Fibroblast of lung (primary cell): ENCODE measurements around the gene ALDH3A1. TPM values are rescaled to one million over a fixed set of nuclear protein-coding genes. Genes with fewer than 3 reads are reported as not detected.
A peak's percentile ranks its signal among the peaks of the same experiment; 100 is the strongest.
"Not testable (repeated sequence)": the region's sequence is repeated elsewhere in the genome, so short reads cannot be mapped to it uniquely, and the experiment has no call there.

ENCODE experiments used
- DNase-seq, 2 donors: peaks; one replicate each; pipeline versions ENCODE4 v3.0.0 to v3.0.0-alpha.2; 2010; ENCODE audit warnings: low read depth in 2 of 2
- H2AFZ ChIP-seq: 2 replicates; pipeline ENCODE4 v1.5.1; 2012; ENCODE audit warnings: low read length, control low read depth, inconsistent platforms
- H3K27ac ChIP-seq: 2 replicates; pipeline ENCODE4 v1.5.1; 2011; ENCODE audit warnings: low read length, control low read depth; ENCODE audit not compliant: insufficient read depth
- H3K27me3 ChIP-seq: 2 replicates; pipeline ENCODE4 v1.5.1; 2011; ENCODE audit warnings: mild to moderate bottlenecking, low read length; ENCODE audit not compliant: control insufficient read depth, insufficient read depth
- H3K36me3 ChIP-seq: 2 replicates; pipeline ENCODE4 v1.5.1; 2011; ENCODE audit warnings: low read length; ENCODE audit not compliant: control insufficient read depth, insufficient read depth
- H3K4me1 ChIP-seq: 2 replicates; pipeline ENCODE4 v1.5.1; 2011; ENCODE audit warnings: low read length; ENCODE audit not compliant: control insufficient read depth, insufficient read depth; ENCODE audit errors: extremely low read depth
- H3K4me2 ChIP-seq: 2 replicates; pipeline ENCODE4 v1.5.1; 2011; ENCODE audit warnings: low read length, control low read depth; ENCODE audit not compliant: insufficient read depth; ENCODE audit errors: extremely low read depth
- H3K4me3 ChIP-seq, 4 experiments: fragments of 200-600 bp in 1 of 4; sonication (generic) in 1 of 4; replicated peaks in 1 of 4; 2 replicates each; pipeline ENCODE4 v1.5.1; 2011 to 2016; ENCODE audit warnings: low read length in 4 of 4, low read depth in 3 of 4, mild to moderate bottlenecking in 3 of 4, control low read depth in 2 of 4, inconsistent platforms in 1 of 4, mixed read lengths in 1 of 4; ENCODE audit not compliant: insufficient read depth in 1 of 4; ENCODE audit errors: control extremely low read depth in 1 of 4
- H3K79me2 ChIP-seq: 2 replicates; pipeline ENCODE4 v1.5.1; 2012; ENCODE audit warnings: mild to moderate bottlenecking, low read length, inconsistent platforms; ENCODE audit not compliant: control insufficient read depth, insufficient read depth
- H3K9ac ChIP-seq: 2 replicates; pipeline ENCODE4 v1.5.1; 2011; ENCODE audit warnings: mild to moderate bottlenecking, low read length, control low read depth; ENCODE audit not compliant: insufficient read depth
- H3K9me3 ChIP-seq: 2 replicates; pipeline ENCODE4 v1.5.1; 2012; ENCODE audit warnings: low read depth, low read length; ENCODE audit not compliant: control insufficient read depth, insufficient read depth
- H4K20me1 ChIP-seq: 2 replicates; pipeline ENCODE4 v1.5.1; 2011; ENCODE audit warnings: low read length; ENCODE audit not compliant: control insufficient read depth, insufficient read depth; ENCODE audit errors: extremely low read depth
- EZH2 ChIP-seq: IDR thresholded peaks from 2 replicates; pipeline ENCODE4 v1.5.1; 2012; ENCODE audit warnings: low read length, control low read depth, mild to moderate bottlenecking; ENCODE audit errors: missing control alignments
- polyA plus RNA-seq, 2 donors: library from polyadenylated mRNA; depleted of rRNA in 1 of 2; stranded (reverse) in 1 of 2; unstranded in 1 of 2; fragments of >200 nt; gene quantifications; 2 replicates each; pipeline ENCODE4 v1.2.1, GENCODE V29; 2011 to 2012; ENCODE audit warnings: missing spikeins in 1 of 2
- total RNA-seq: library from RNA; depleted of rRNA; stranded (reverse); fragments of >200 nt; gene quantifications from 2 replicates; pipeline ENCODE4 v1.2.1, GENCODE V29; 2014
- TF ChIP-seq, protein P1 (sequence below), 2 donors: IDR thresholded peaks in 1 of 2; conservative IDR thresholded peaks in 1 of 2; 1 replicate in 1 of 2; 2 replicates in 1 of 2; pipeline ENCODE4 v1.5.1; 2011 to 2012; ENCODE audit warnings: low read length in 2 of 2, control low read depth in 1 of 2, inconsistent platforms in 1 of 2, low read depth in 1 of 2, mild to moderate bottlenecking in 1 of 2

ALDH3A1 gene
- total and polyA plus RNA-seq, 2 donors (not counting 1 experiment from before 2014, with no cell fraction given) = 0.17 to 1.0 TPM

DNA sequence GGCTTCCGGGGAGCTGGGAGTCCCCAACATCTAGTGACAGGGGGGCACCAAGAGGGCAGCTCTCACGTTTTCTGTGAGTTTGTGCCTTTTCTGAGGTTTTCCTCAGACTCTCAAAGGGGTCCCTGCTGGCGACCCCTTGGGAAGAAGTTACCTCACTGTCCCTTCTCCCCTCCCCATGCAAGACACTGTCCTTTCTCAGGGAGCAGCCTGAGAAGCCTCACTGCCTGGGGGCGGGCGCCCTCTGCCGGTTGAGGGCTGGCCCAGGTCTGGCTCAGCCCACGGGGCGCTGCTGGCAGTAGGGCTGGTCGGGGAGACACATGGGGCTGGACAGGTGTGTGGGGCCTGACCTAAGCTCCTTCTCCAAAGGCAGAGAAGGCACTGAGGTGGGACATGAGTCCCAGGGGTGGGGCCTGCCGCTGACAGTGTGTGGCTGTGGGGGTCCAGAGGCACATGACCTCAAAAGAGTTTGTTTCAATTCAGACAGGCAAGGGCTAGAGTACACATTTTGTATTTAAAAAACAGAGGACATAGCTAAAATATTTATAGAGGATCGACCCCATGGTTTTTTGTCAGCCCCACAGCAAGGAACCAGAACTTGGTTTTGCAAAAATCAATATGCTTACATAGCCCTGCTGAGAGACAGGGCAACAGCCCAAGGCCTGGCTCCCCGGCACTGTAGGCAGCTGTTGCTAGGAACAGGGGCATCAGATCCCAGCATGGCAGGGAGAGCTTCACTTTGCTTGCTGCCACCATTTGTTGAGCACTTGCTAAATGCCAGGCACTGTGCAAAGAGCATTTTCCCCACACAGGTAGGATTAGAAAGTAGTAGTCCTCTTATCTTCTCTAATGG is 18.5 kb upstream of the ALDH3A1 start:
- Histone ChIP-seq H3K79me2 (no peaks in the 10 kb centered on the region), H4K20me1 (no peaks in the 10 kb centered on the region), H3K36me3 (no peaks in the 10 kb centered on the region), H3K9me3 (no peaks in the 10 kb centered on the region), H3K4me1 (peaks cover 4% of the 10 kb centered on the region), H2AFZ (no peak overlapping the region), H3K27me3 (peaks cover 2% of the 10 kb centered on the region), H3K4me2 (no peak overlapping the region), H3K4me3 (no peak overlapping the region), H3K9ac (no peak overlapping the region), H3K27ac (no peak overlapping the region)
- TF ChIP-seq, protein P1, sequence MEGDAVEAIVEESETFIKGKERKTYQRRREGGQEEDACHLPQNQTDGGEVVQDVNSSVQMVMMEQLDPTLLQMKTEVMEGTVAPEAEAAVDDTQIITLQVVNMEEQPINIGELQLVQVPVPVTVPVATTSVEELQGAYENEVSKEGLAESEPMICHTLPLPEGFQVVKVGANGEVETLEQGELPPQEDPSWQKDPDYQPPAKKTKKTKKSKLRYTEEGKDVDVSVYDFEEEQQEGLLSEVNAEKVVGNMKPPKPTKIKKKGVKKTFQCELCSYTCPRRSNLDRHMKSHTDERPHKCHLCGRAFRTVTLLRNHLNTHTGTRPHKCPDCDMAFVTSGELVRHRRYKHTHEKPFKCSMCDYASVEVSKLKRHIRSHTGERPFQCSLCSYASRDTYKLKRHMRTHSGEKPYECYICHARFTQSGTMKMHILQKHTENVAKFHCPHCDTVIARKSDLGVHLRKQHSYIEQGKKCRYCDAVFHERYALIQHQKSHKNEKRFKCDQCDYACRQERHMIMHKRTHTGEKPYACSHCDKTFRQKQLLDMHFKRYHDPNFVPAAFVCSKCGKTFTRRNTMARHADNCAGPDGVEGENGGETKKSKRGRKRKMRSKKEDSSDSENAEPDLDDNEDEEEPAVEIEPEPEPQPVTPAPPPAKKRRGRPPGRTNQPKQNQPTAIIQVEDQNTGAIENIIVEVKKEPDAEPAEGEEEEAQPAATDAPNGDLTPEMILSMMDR (conservative IDR thresholded peaks at IDR 0.05 in 1 of 2, IDR thresholded peaks at IDR 0.05 in 1 of 2; ENCODE audit: low read depth in 1 of 2, low read length in 2 of 2) = peak; percentile 93 to 95
- no peak for TF ChIP-seq EZH2
- peak; percentile 29 to 53 for DNase-seq

DNA sequence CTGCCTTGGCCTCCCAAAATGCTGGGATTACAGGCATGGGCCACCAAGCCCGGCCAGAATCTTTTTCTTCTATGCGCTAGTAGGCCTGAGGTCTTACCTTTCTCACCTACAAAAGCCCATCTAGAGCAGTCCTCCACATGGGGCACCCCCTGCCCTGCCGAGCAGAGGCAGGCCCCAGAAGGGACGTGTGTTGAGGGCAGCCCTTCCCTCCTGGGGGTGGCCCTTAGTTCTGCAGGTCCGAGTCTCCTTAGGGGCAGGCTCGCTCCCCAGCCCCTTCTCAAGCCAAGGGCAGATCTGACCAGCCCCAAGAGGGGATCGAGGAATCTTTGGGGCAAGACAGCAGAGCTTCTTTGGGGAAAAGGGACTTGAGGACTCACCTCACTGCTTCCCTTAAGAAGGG is 17.9 kb upstream of the ALDH3A1 start:
- no peak overlapping the region for H3K27ac ChIP-seq
- TF ChIP-seq EZH2 = no peak
- TF ChIP-seq, protein P1 (conservative IDR thresholded peaks at IDR 0.05 in 1 of 2, IDR thresholded peaks at IDR 0.05 in 1 of 2; ENCODE audit: low read depth in 1 of 2, low read length in 2 of 2) = no peak
- no peaks in the 10 kb centered on the region for H3K36me3 ChIP-seq
- peaks cover 4% of the 10 kb centered on the region for H3K4me1 ChIP-seq
- H4K20me1 ChIP-seq = no peaks in the 10 kb centered on the region
- no peak overlapping the region for H3K4me2 ChIP-seq
- H3K79me2 ChIP-seq = no peaks in the 10 kb centered on the region
- H3K9ac ChIP-seq = no peak overlapping the region
- H3K27me3 ChIP-seq = peaks cover 2% of the 10 kb centered on the region
- no peak overlapping the region for H2AFZ ChIP-seq
- no peak overlapping the region for H3K4me3 ChIP-seq
- DNase-seq = no peak
- no peaks in the 10 kb centered on the region for H3K9me3 ChIP-seq

DNA sequence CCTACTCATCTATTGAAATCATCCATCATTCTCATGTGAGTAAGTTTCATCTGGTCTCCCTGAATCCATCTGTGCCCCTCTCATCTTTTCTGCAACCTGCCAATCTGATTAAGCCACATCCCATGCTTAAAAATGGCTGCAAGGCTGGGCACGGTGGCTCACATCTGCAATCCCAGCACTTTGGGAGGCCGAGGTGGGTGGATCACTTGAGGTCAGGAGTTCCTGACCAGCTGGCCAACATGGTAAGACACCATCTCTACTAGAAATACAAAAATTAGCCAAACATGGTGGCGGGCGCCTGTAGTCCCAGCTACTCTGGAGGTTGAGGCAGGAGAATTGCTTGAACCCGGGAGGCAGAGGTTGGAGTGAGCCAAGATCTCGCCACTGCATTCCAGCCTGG is 15.9 kb upstream of the ALDH3A1 start:
- H3K27ac ChIP-seq, H3K9me3 ChIP-seq, H3K79me2 ChIP-seq, H3K4me1 ChIP-seq, H3K9ac ChIP-seq, H3K4me2 ChIP-seq, H3K4me3 ChIP-seq, H2AFZ ChIP-seq, DNase-seq, H3K27me3 ChIP-seq, H4K20me1 ChIP-seq, H3K36me3 ChIP-seq: not testable (repeated sequence)
